ENCODE data around the gene UPF1. TPM values are rescaled to one million over a fixed set of nuclear protein-coding genes. Genes with fewer than 3 reads are reported as not detected.

Gene UPF1
- polyA plus RNA-seq, 3 donors: 2.6 to 43.7 (median 3.2) TPM

DNA sequence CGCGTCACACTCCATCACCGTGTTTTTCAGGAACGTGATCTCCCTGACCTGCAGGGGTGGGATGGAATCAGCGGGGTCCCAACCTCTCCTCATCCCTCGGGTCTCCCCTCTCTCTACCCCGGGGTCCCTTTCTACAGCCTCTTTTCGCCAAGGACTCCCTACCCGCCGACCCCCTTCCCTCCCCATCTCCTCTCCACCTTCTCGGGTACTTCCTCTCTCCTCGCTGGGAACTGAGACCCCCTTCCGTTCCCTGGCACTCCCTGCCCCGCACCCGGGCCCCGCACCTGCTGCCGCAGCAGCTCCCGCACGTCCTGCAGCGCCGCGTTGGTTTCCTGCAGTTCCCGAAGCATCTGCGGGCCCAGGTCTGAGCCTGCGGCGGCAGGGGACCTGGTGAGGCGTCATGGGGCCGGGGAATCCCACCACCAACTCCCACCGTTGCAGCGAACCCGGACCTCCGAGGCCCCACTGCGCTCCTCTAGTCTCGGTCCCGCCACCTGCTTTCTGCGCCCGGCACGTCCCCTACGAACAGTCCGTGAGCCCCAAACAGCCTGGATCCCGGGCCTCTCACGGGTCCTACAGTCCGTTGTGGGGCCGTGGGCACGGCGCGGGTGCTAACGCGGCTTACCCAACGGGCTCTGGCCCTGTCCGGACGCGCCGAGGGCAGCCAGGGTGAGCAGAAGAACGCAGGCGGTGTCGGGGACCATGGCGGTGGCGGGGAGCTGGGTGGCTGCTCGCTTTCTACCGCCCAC is 41.0 kb upstream of the UPF1 start, which contains the start of gene COMP:
COMP (minus strand) TSS at position 740 of the 749 bp plus-strand sequence; CDS start at position 704, 36 bp downstream.
- 2% methylated on average over 52 of the region's 61 CpGs for WGBS (ENCODE audit: insufficient coverage)
- no peak for DNase-seq
- Histone ChIP-seq H3K27ac (ENCODE audit: low read depth in 1 of 2, low read length in 2 of 2) (no peak within 1 kb of the TSS), H4K20me1 (ENCODE audit: insufficient read depth, low read length) (no peaks in the 10 kb centered on the region), H3K4me2 (replicated peaks; ENCODE audit: extremely low read depth, low read length, poor library complexity, severe bottlenecking) (peak within 1 kb of the TSS; percentile 53), H3K9ac (ENCODE audit: insufficient read depth, low read length, poor library complexity, severe bottlenecking) (no peak within 1 kb of the TSS), H3K36me3 (replicated peaks in 1 of 2; ENCODE audit: control insufficient read depth in 1 of 2, insufficient read depth in 2 of 2, low read length in 2 of 2) (no peaks in the 10 kb centered on the region), H3K4me1 (ENCODE audit: control insufficient read depth in 1 of 2, insufficient read depth in 2 of 2, low read length in 2 of 2) (peaks cover 19 to 44% of the 10 kb centered on the region in 2 donors), H3K4me3 (replicated peaks in 1 of 3; ENCODE audit: low read depth in 2 of 3, low read length in 3 of 3) (peak within 1 kb of the TSS in 1 of 3 experiments; percentile 48), H2AFZ (ENCODE audit: insufficient read depth, low read depth, low read length, poor library complexity, severe bottlenecking) (peak within 1 kb of the TSS; percentile 6), H3K9me3 (replicated peaks in 1 of 2; ENCODE audit: control insufficient read depth in 1 of 2, insufficient read depth in 1 of 2, low read length in 2 of 2) (peaks cover 0 to 18% of the 10 kb centered on the region in 2 donors), H3K27me3 (ENCODE audit: control insufficient read depth in 2 of 2, insufficient read depth in 2 of 2, low read length in 2 of 2) (peaks cover 47 to 92% of the 10 kb centered on the region in 2 donors), H3K79me2 (ENCODE audit: insufficient read depth, low read length) (no peaks in the 10 kb centered on the region)
- H3K9me3 Mint-ChIP-seq: peaks cover 3 to 49% (median 26%) of the 10 kb centered on the region in 7 donors
- H3K27ac Mint-ChIP-seq: peak within 1 kb of the TSS in 1 of 7 donors; percentile 11
- H3K4me3 Mint-ChIP-seq: peak within 1 kb of the TSS; percentile 64 to 96
- peaks cover 92 to 98% (median 94%) of the 10 kb centered on the region in 3 donors for H3K27me3 Mint-ChIP-seq (ENCODE audit: low read depth in 3 of 3)
- peaks cover 42% of the 10 kb centered on the region for H3K4me1 Mint-ChIP-seq
- TF ChIP-seq, protein P1, sequence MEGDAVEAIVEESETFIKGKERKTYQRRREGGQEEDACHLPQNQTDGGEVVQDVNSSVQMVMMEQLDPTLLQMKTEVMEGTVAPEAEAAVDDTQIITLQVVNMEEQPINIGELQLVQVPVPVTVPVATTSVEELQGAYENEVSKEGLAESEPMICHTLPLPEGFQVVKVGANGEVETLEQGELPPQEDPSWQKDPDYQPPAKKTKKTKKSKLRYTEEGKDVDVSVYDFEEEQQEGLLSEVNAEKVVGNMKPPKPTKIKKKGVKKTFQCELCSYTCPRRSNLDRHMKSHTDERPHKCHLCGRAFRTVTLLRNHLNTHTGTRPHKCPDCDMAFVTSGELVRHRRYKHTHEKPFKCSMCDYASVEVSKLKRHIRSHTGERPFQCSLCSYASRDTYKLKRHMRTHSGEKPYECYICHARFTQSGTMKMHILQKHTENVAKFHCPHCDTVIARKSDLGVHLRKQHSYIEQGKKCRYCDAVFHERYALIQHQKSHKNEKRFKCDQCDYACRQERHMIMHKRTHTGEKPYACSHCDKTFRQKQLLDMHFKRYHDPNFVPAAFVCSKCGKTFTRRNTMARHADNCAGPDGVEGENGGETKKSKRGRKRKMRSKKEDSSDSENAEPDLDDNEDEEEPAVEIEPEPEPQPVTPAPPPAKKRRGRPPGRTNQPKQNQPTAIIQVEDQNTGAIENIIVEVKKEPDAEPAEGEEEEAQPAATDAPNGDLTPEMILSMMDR (IDR thresholded peaks at IDR 0.05): no peak
- intact Hi-C loops (cut with micrococcal nuclease): no loop called here
- H3K36me3 Mint-ChIP-seq: peaks cover 11 to 14% of the 10 kb centered on the region in 2 donors

DNA sequence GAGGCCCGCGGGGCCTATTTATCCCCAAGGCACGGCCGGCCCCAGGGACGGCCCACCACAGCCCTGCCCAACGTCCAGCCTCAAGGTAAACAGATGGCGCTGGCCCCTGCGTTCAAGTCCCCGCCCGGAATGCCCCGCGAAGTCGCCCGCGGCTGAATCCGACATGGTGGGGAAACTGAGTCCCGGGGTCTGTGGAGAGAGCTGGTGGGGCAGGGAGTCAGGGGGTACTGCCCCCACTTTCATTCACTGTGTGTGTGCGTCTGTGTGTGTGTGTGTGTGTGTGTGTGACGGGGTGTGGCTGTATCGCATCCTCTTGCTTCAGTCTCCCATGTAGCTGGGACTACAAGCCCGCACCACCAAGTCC is 40.5 kb upstream of the UPF1 start:
- Histone ChIP-seq H3K36me3 (replicated peaks in 1 of 2; ENCODE audit: control insufficient read depth in 1 of 2, insufficient read depth in 2 of 2, low read length in 2 of 2) (no peaks in the 10 kb centered on the region), H3K79me2 (ENCODE audit: insufficient read depth, low read length) (no peaks in the 10 kb centered on the region), H3K4me2 (replicated peaks; ENCODE audit: extremely low read depth, low read length, poor library complexity, severe bottlenecking) (no peak overlapping the region), H3K4me3 (replicated peaks in 1 of 3; ENCODE audit: low read depth in 2 of 3, low read length in 3 of 3) (no peak overlapping the region), H3K27me3 (ENCODE audit: control insufficient read depth in 2 of 2, insufficient read depth in 2 of 2, low read length in 2 of 2) (peaks cover 48 to 92% of the 10 kb centered on the region in 2 donors), H3K9me3 (replicated peaks in 1 of 2; ENCODE audit: control insufficient read depth in 1 of 2, insufficient read depth in 1 of 2, low read length in 2 of 2) (peaks cover 0 to 18% of the 10 kb centered on the region in 2 donors), H3K9ac (ENCODE audit: insufficient read depth, low read length, poor library complexity, severe bottlenecking) (no peak overlapping the region), H2AFZ (ENCODE audit: insufficient read depth, low read depth, low read length, poor library complexity, severe bottlenecking) (no peak overlapping the region), H4K20me1 (ENCODE audit: insufficient read depth, low read length) (no peaks in the 10 kb centered on the region), H3K4me1 (ENCODE audit: control insufficient read depth in 1 of 2, insufficient read depth in 2 of 2, low read length in 2 of 2) (peaks cover 19 to 40% of the 10 kb centered on the region in 2 donors), H3K27ac (ENCODE audit: low read depth in 1 of 2, low read length in 2 of 2) (no peak overlapping the region)
- Mint-ChIP-seq H3K9me3 (peaks cover 3 to 46% (median 26%) of the 10 kb centered on the region in 7 donors), H3K27me3 (ENCODE audit: low read depth in 3 of 3) (peaks cover 93 to 98% (median 94%) of the 10 kb centered on the region in 3 donors), H3K36me3 (peaks cover 11 to 14% of the 10 kb centered on the region in 2 donors), H3K27ac (no peak overlapping the region), H3K4me1 (peaks cover 36% of the 10 kb centered on the region), H3K4me3 (peak overlapping the region in 1 of 2 donors; percentile 96)
- DNase-seq: no peak
- intact Hi-C loops (cut with micrococcal nuclease): no loop called here
- TF ChIP-seq, protein P1 (IDR thresholded peaks at IDR 0.05): no peak
- 21% methylated on average over 11 of the region's 21 CpGs for WGBS (ENCODE audit: insufficient coverage)

Measured in CD14-positive monocyte (primary cell).